GM12878 (cell line): Measurements from ENCODE around the gene CRTC1. TPM values are rescaled to one million over a fixed set of nuclear protein-coding genes. Genes with fewer than 3 reads are reported as not detected.
A peak's percentile ranks its signal among the peaks of the same experiment; 100 is the strongest.

Source experiments
- ATAC-seq: fragments of 200-7000 bp; cut with Tn5 transposase; 3 replicates; pipeline ENCODE4 v1.9.1; 2020; ENCODE audit warnings: mild to moderate bottlenecking, moderate library complexity
- BruUV-seq: library from RNA; stranded (reverse); fragments of 400-500 nt; replicated peaks from 2 replicates; lab custom pipeline; 2021; lab: Mats Ljungman, UMichigan
- CTCF ChIA-PET: fragments of 300-600 bp; sonication (Branson Sonifier 250); formaldehyde crosslinking; extraction: SDS; loops from one replicate; lab custom pipeline; 2021; ENCODE audit warnings: inconsistent platforms; lab: Yijun Ruan, JAX
- POLR2A ChIA-PET: fragments of 350-600 bp; formaldehyde crosslinking; extraction: SDS; loops from one replicate; lab custom pipeline; 2021; ENCODE audit warnings: inconsistent platforms; lab: Charles Lee
- RAD21 ChIA-PET: fragments of 300-600 bp; sonication (Branson Sonifier 250); formaldehyde crosslinking; loops from one replicate; lab custom pipeline; 2023; ENCODE audit warnings: antibody characterized with exemption; ENCODE audit not compliant: unreplicated experiment; lab: Charles Lee
- SMC1A ChIA-PET: fragments of 300-600 bp; sonication (Branson Sonifier 250); formaldehyde crosslinking; loops from one replicate; lab custom pipeline; 2023; ENCODE audit not compliant: unreplicated experiment, uncharacterized antibody; lab: Charles Lee
- DNase-seq: peaks from one replicate; pipeline ENCODE4 v3.0.0-alpha.2; 2011; ENCODE audit warnings: low read depth, low spot score
- FAIRE-seq: peaks from 3 replicates; lab custom pipeline; 2011; peaks lifted over from hg19 to GRCh38; lab: Jason Lieb, UNC
- H2AFZ ChIP-seq: 2 replicates; pipeline ENCODE4 v1.6.0; 2011; ENCODE audit warnings: low read depth, low read length, control low read depth; ENCODE audit not compliant: control insufficient read depth
- H3K27ac ChIP-seq: 2 replicates; pipeline ENCODE4 v1.5.1; 2011; ENCODE audit warnings: control low read depth; ENCODE audit not compliant: control insufficient read depth, insufficient read depth
- H3K27me3 ChIP-seq, 2 experiments: replicated peaks in 1 of 2; 2 replicates each; pipeline versions ENCODE4 v1.6.0 to v1.6.1; 2011; ENCODE audit warnings: low read length in 1 of 2; ENCODE audit not compliant: control insufficient read depth in 2 of 2, insufficient read depth in 2 of 2
- H3K36me3 ChIP-seq, 2 experiments: 2 replicates each; pipeline ENCODE4 v1.5.1; 2011; ENCODE audit warnings: low read length in 1 of 2; ENCODE audit not compliant: control insufficient read depth in 2 of 2, insufficient read depth in 2 of 2
- H3K4me1 ChIP-seq: 2 replicates; pipeline ENCODE4 v1.6.1; 2011; ENCODE audit warnings: mild to moderate bottlenecking, low read length, moderate library complexity, mixed read lengths; ENCODE audit not compliant: control insufficient read depth, insufficient read depth
- H3K4me2 ChIP-seq: 2 replicates; pipeline ENCODE4 v1.6.0; 2011; ENCODE audit warnings: control low read depth; ENCODE audit not compliant: control insufficient read depth, insufficient read depth
- H3K4me3 ChIP-seq: fragments of 200-600 bp; sonication (generic); 2 replicates; pipeline ENCODE4 v1.5.1; 2016
- H3K79me2 ChIP-seq: 2 replicates; pipeline ENCODE4 v1.6.0; 2011; ENCODE audit warnings: low read length; ENCODE audit not compliant: control insufficient read depth, insufficient read depth
- H3K9ac ChIP-seq: 2 replicates; pipeline ENCODE4 v1.8.0; 2011; ENCODE audit warnings: low read length, control low read depth, mixed read lengths; ENCODE audit not compliant: control insufficient read depth, insufficient read depth
- H3K9me3 ChIP-seq: replicated peaks from 3 replicates; pipeline ENCODE4 v1.5.1; 2011; ENCODE audit warnings: mild to moderate bottlenecking, low read length; ENCODE audit not compliant: control insufficient read depth, insufficient read depth
- H4K20me1 ChIP-seq: 2 replicates; pipeline ENCODE4 v1.6.0; 2011; ENCODE audit not compliant: control insufficient read depth, insufficient read depth
- BHLHE40 ChIP-seq, 2 experiments: fragments of 450-650 bp in 1 of 2; IDR thresholded peaks; 2 replicates each; pipeline ENCODE4 v1.6.1; 2011 to 2017; ENCODE audit warnings: low read depth in 2 of 2, borderline replicate concordance in 1 of 2, improper control_type of control experiment in 1 of 2, low read length in 1 of 2, mild to moderate bottlenecking in 1 of 2
- CHD1 ChIP-seq: IDR thresholded peaks from 2 replicates; pipeline ENCODE4 v1.6.1; 2012; ENCODE audit warnings: low read depth, low read length, improper control_type of control experiment
- EZH2 ChIP-seq: IDR thresholded peaks from 2 replicates; pipeline ENCODE4 v1.6.1; 2012; ENCODE audit warnings: low read depth, mild to moderate bottlenecking, control low read depth, inconsistent platforms, low read length, borderline replicate concordance; ENCODE audit not compliant: control insufficient read depth
- GATAD2B ChIP-seq: fragments of 450-650 bp; conservative IDR thresholded peaks from 2 replicates; pipeline ENCODE4 v1.6.1; 2017; ENCODE audit warnings: low read depth, mild to moderate bottlenecking, moderate library complexity
- IKZF1 ChIP-seq: fragments of 450-650 bp; conservative IDR thresholded peaks from 2 replicates; pipeline ENCODE4 v1.6.1; 2017; ENCODE audit warnings: antibody characterized with exemption, mild to moderate bottlenecking
- MXI1 ChIP-seq: fragments of 150-350 bp; IDR thresholded peaks from 2 replicates; pipeline ENCODE4 v1.6.1; 2011; ENCODE audit warnings: low read depth, mild to moderate bottlenecking, inconsistent platforms, low read length, improper control_type of control experiment
- MYB ChIP-seq: fragments of 150-350 bp; IDR thresholded peaks from 2 replicates; pipeline ENCODE4 v1.6.1; 2014; ENCODE audit warnings: mild to moderate bottlenecking, low read depth, low read length, borderline replicate concordance
- NFIC ChIP-seq: IDR thresholded peaks from 2 replicates; pipeline ENCODE4 v1.6.1; 2012; ENCODE audit warnings: low read depth, mild to moderate bottlenecking, inconsistent platforms, low read length, moderate library complexity
- NFYA ChIP-seq: IDR thresholded peaks from 2 replicates; pipeline ENCODE4 v1.6.1; 2011; ENCODE audit warnings: low read depth, mild to moderate bottlenecking, low read length, improper control_type of control experiment, borderline replicate concordance
- NR2C1 ChIP-seq: fragments of 450-650 bp; IDR thresholded peaks from 2 replicates; pipeline ENCODE4 v1.6.1; 2017; ENCODE audit warnings: antibody characterized with exemption, mild to moderate bottlenecking, moderate library complexity
- RBBP5 ChIP-seq: fragments of 200-600 bp; sonication (generic); conservative IDR thresholded peaks from 2 replicates; pipeline ENCODE4 v1.6.1; 2016
- TAF1 ChIP-seq: IDR thresholded peaks from 2 replicates; pipeline ENCODE4 v1.6.1; 2011; ENCODE audit warnings: mild to moderate bottlenecking, low read depth, low read length, borderline replicate concordance
- TBL1XR1 ChIP-seq: IDR thresholded peaks from 2 replicates; pipeline ENCODE4 v1.6.1; 2012; ENCODE audit warnings: low read depth, low read length, improper control_type of control experiment
- YBX1 ChIP-seq: fragments of 450-650 bp; IDR thresholded peaks from 2 replicates; pipeline ENCODE4 v1.6.1; 2016; ENCODE audit warnings: antibody characterized with exemption
- WGBS: methylation state at CpG from one replicate; pipeline ENCODE4 v1.1.6; 2016; ENCODE audit warnings: low lambda C conversion rate; ENCODE audit not compliant: insufficient replicate concordance, insufficient coverage; ENCODE audit errors: missing lambda C conversion rate; 5-methylcytosine and 5-hydroxymethylcytosine counted together
- in situ Hi-C: fragments of 300-500 bp; cut with MboI; formaldehyde crosslinking; loops from 9 replicates; pipeline ENCODE4 v1.14.3; 2018; ENCODE audit warnings: mixed read lengths
- intact Hi-C: fragments of 100-400 bp; cut with micrococcal nuclease; formaldehyde crosslinking; loops from one replicate; pipeline ENCODE4 v1.14.2; 2022; ENCODE audit not compliant: unreplicated experiment
- polyA plus RNA-seq, 11 experiments: library from polyadenylated mRNA; depleted of rRNA in 4 of 11; unstranded in 6 of 11; stranded (reverse) in 5 of 11; fragments of >200 nt; fragmentation: Nextera tagmentation in 4 of 11; fragmentation: Illumina TruSeq in 1 of 11; extraction: Ambion mirVana in 4 of 11; extraction: Trizol in 1 of 11; gene quantifications; 1 replicate in 1 of 11; 2 replicates in 10 of 11; pipeline versions ENCODE4 v1.2.1 to v1.2.3, GENCODE V29; 2011 to 2016; ENCODE audit warnings: inconsistent platforms in 2 of 11, missing spikeins in 2 of 11, low read depth in 1 of 11
- total RNA-seq, 4 experiments: library from RNA; depleted of rRNA in 3 of 4; stranded (reverse); fragments of >200 nt in 3 of 4; fragmentation: Illumina TruSeq in 1 of 4; extraction: Trizol in 1 of 4; gene quantifications; 2 replicates each; pipeline versions ENCODE4 v1.2.1 to v1.2.3, GENCODE V29; 2013 to 2021
- TF ChIP-seq, protein P1 (sequence below): fragments of 450-650 bp; IDR thresholded peaks from 2 replicates; pipeline ENCODE4 v1.6.1; 2017; ENCODE audit warnings: mild to moderate bottlenecking, moderate library complexity
- TF ChIP-seq, protein P2 (sequence below): fragments of 450-650 bp; IDR thresholded peaks from 2 replicates; pipeline ENCODE4 v1.6.1; 2018; ENCODE audit warnings: mild to moderate bottlenecking, low read depth, moderate library complexity; ENCODE audit not compliant: partially characterized antibody

CRTC1 gene
- total and polyA plus RNA-seq, 10 of the 15 experiments (the other 5 are each of a cell fraction or from before 2014, with no cell fraction given) = 0.02 to 4.6 (median 1.1) TPM; not detected in 1

DNA sequence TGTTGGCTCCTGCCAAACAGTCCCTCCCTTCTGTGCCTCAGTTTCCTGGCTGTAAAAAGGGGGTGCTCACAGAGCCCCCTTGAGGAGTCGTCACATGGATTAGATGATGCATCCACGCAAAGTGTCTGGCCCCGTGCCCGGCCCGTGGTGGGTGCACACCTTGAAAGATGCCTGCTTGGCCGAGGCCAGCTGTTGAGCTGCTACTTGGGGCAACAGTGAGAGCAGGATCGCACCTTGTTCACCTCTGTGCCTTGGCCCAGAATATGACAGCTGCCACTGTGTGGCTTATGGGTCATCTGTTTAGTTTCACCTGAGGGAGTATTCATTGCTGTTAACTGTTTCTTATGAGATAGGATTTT, 17.7 kb downstream of the CRTC1 start:
- peak overlapping the region; percentile 67; the same call in 1 of the 2 replicates for H3K4me3 ChIP-seq
- ATAC-seq = peak; percentile 27
- H3K4me1 ChIP-seq = peaks cover 27% of the 10 kb centered on the region
- in situ Hi-C loops = no loop called here
- no peak overlapping the region for H3K9ac ChIP-seq
- DNase-seq = no peak
- CTCF ChIA-PET = interaction anchor here (0.6 kb wide), 1 partner anchor 244 kb away, joined by 3 read pairs; no protein-coding TSS in a partner anchor
- H2AFZ ChIP-seq = 0 out of 2 replicates have a peak overlapping the region, but pooled peaks have one; percentile 10
- SMC1A ChIA-PET = no interaction called here
- no TSS peak for BruUV-seq
- no peaks in the 10 kb centered on the region for H3K9me3 ChIP-seq
- H4K20me1 ChIP-seq = 0 out of 2 replicates have a peak, but pooled peaks cover 2% of the 10 kb centered on the region
- RAD21 ChIA-PET = interaction anchor here (1.4 kb wide), 1 partner anchor 146 kb away, joined by 5 read pairs; no protein-coding TSS in a partner anchor
- no peaks in the 10 kb centered on the region for H3K36me3 ChIP-seq
- H3K4me2 ChIP-seq = peak overlapping the region; percentile 94
- no peak overlapping the region for H3K27ac ChIP-seq
- intact Hi-C loops = no loop called here
- no peaks in the 10 kb centered on the region for H3K27me3 ChIP-seq
- no peaks in the 10 kb centered on the region; the same call in 1 of the 2 replicates for H3K79me2 ChIP-seq
- WGBS = 17% methylated on average over 7 of the region's 7 CpGs
- no peak for FAIRE-seq
- POLR2A ChIA-PET = interaction anchor here (0.7 kb wide), 1 partner anchor 19 kb away, joined by 4 read pairs; no protein-coding TSS in a partner anchor
- TF ChIP-seq CHD1 = no peak
- TF ChIP-seq BHLHE40 (IDR thresholded peaks at IDR 0.05; ENCODE audit: borderline replicate concordance in 1 of 2, low read depth in 2 of 2, low read length in 1 of 2) = no peak
- TF ChIP-seq TBL1XR1 = no peak
- TF ChIP-seq MYB = no peak
- TF ChIP-seq, protein P1, sequence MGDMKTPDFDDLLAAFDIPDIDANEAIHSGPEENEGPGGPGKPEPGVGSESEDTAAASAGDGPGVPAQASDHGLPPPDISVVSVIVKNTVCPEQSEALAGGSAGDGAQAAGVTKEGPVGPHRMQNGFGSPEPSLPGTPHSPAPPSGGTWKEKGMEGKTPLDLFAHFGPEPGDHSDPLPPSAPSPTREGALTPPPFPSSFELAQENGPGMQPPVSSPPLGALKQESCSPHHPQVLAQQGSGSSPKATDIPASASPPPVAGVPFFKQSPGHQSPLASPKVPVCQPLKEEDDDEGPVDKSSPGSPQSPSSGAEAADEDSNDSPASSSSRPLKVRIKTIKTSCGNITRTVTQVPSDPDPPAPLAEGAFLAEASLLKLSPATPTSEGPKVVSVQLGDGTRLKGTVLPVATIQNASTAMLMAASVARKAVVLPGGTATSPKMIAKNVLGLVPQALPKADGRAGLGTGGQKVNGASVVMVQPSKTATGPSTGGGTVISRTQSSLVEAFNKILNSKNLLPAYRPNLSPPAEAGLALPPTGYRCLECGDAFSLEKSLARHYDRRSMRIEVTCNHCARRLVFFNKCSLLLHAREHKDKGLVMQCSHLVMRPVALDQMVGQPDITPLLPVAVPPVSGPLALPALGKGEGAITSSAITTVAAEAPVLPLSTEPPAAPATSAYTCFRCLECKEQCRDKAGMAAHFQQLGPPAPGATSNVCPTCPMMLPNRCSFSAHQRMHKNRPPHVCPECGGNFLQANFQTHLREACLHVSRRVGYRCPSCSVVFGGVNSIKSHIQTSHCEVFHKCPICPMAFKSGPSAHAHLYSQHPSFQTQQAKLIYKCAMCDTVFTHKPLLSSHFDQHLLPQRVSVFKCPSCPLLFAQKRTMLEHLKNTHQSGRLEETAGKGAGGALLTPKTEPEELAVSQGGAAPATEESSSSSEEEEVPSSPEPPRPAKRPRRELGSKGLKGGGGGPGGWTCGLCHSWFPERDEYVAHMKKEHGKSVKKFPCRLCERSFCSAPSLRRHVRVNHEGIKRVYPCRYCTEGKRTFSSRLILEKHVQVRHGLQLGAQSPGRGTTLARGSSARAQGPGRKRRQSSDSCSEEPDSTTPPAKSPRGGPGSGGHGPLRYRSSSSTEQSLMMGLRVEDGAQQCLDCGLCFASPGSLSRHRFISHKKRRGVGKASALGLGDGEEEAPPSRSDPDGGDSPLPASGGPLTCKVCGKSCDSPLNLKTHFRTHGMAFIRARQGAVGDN = no peak
- TF ChIP-seq NFIC = no peak
- no peak for TF ChIP-seq EZH2
- TF ChIP-seq IKZF1 = no peak
- TF ChIP-seq NR2C1 = no peak
- no peak for TF ChIP-seq MXI1
- no peak for TF ChIP-seq TAF1
- TF ChIP-seq, protein P2, sequence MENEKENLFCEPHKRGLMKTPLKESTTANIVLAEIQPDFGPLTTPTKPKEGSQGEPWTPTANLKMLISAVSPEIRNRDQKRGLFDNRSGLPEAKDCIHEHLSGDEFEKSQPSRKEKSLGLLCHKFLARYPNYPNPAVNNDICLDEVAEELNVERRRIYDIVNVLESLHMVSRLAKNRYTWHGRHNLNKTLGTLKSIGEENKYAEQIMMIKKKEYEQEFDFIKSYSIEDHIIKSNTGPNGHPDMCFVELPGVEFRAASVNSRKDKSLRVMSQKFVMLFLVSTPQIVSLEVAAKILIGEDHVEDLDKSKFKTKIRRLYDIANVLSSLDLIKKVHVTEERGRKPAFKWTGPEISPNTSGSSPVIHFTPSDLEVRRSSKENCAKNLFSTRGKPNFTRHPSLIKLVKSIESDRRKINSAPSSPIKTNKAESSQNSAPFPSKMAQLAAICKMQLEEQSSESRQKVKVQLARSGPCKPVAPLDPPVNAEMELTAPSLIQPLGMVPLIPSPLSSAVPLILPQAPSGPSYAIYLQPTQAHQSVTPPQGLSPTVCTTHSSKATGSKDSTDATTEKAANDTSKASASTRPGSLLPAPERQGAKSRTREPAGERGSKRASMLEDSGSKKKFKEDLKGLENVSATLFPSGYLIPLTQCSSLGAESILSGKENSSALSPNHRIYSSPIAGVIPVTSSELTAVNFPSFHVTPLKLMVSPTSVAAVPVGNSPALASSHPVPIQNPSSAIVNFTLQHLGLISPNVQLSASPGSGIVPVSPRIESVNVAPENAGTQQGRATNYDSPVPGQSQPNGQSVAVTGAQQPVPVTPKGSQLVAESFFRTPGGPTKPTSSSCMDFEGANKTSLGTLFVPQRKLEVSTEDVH = no peak
- TF ChIP-seq NFYA = no peak
- TF ChIP-seq YBX1 = no peak
- TF ChIP-seq GATAD2B = no peak
- no peak for TF ChIP-seq RBBP5
